CD4-positive, alpha-beta T cell treated with Interferon gamma for 1 hour (primary cell): ENCODE measurements around the gene TTC13.
"Not testable (repeated sequence)": the region's sequence is repeated elsewhere in the genome, so short reads cannot be mapped to it uniquely, and the experiment has no call there.

ENCODE experiments used
- DNase-seq: peaks from one replicate; pipeline ENCODE4 v3.0.0-alpha.2; 2020

TTC13 gene

DNA sequence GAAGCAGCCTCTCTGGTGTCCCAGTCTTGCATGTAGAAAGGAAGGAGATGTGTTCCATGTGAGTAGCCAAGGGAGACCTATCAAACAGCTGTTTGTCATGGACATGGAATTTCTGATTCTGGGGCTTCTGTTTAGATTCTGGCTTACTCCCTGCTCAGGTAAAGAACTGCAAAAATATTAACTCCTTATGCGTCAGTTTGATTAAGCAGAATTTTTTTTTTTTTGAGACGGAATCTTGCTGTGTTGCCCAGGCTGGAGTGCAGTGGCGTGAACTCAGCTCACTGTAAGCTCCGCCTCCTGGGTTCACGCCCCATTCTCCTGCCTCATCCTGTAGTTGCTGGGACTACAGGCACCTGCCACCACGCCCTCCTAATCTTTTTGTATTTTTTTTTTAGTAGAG lies 7.0 kb upstream of the TTC13 start:
- no peak for DNase-seq

DNA sequence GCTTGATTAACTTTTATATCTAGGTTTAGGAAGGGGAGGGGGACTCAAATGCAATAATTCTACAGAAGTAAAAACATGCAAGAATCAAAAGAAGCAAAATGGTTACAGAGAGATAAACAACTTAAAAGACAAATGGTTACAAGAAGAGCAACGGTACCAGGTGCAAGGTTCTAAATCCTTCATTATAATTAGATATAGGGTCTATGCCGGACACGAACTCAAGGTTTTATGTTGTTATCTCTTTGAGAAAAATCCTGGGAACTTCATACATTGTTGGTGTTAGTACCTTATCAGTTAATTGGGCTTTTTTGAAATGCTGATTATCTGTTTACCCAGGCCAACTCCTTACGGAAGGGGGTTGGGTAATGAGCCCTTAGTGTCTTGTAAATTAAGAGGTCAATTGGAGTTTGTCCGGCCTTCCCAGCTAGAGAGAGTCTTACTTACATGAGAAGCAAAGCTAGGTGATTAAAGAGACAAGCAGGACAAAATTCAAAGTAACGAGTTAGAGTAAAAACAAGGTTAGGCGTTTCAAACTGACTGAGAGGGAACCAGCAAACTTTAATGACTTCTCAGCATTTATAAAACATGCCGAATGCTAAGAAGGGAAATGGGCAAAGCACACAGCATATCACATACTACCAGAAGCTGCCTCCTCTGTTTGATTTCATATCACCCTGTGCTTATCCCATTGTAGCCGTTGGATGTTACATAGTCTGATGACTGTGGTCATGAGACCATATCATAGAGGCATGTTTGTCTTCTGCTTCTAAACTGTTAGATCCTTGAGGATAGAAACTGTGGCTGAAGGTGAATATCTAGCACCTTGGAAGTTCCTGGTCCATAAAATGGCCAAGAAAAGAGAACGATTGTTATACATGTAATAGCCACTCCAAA lies 6.2 kb upstream of the TTC13 start:
- not testable (repeated sequence) for DNase-seq

DNA sequence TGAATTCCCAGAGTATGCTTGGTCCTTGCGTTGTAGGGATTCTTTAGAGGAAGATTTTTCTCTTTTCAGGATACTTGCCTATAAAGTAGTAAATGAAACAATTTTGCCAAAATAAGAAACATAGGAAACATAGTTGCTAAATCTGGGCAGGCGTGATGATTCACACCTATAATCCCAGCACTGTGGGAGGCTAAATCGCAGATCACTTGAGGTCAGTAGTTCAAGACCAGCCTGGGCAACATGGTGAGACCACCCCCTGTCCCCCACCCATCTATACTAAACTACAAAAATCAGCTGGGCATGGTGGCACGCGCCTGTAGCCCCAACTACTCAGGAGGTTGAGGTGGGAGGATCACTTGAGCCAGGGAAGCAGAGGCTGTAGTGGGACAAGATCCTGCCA lies 5.2 kb upstream of the TTC13 start:
- no peak for DNase-seq

DNA sequence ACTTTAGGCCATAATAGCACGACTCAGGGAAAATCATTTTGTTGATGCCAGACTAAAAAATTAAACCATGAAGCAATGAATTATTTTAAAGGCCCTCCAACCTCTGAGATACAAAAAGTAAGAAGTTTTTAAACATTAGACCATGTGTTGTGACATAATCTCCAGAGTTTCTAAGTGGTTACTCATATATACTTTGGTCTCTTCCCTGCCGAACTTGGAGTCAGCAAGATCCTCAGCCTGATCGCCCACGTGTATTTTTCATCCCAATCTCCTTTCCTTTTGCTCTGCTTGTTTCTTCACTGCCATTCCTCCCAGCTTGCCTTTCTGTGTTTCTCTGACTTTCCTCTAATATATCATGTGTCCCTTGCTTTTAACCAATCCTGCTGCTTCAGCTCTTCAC lies 4.0 kb upstream of the TTC13 start:
- no peak for DNase-seq

DNA sequence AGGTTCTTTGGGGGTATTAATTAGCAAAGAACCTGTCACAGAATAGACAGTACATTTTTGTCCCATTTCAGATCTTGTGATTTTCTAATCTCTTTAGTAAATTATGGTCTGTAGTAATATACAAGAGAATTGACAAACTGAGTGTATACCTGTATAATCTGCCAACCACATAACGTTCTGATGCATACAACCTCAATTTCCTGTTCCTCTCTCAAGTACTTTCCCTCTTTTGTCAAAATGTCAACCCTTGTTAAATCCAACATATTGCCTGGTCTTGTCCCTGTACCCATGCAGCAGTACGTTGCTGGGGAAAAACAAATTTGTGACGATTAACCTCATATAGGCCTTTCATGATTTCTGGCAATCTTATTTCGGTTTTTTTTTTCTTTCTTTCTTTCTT lies 1.3 kb upstream of the TTC13 start:
- DNase-seq: no peak

DNA sequence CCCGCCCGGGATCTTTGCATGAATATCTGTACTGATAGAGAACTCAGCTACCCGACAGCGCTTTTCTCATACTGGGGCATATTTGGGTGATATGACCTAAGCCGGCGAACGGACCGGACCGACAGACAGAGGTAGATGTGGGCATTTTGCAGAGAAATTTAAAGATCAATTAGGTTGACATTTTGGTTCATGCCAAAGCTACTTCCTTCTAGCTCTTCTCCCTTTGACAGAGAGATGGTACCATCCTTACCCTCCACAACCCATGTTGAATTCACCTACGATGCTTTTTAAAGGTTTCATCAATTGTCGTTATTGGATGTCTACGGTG lies 692 bp upstream of the TTC13 start:
- DNase-seq: no peak

DNA sequence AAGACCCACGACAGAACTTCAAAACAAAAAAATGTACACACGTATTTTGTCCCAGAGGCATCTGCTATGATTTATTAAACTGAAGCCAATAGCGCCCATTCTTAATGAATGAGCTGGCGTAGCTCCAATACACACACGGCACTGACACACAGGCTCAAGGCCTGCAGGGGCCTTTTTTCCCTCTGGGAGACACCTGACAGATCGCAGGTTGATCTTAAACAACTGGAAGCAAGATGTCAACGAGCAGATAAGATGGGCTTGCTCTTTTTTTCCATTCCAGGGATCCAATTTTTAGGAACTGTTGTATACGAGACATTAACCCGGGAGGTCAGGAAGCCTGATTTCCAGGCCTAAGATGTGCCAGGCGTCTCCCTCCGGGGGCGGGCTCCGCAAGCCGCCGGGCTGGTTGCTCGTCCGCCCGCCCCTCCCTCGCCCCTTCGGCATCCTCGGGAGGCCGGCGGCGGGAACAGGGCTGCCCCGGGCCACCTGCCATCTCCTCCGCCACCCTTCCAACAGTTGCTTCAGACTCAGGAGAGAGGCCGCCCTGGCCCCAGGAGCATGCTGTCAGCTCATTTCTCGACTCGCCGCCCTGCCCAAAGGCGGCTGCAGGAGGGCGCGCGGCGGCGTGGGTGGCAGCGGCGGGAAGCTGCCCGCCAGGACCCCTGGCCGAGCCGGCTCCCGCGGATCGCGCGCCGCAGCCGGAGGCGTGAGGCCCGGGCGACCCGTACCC lies 735 bp downstream of the TTC13 start:
- no peak for DNase-seq

DNA sequence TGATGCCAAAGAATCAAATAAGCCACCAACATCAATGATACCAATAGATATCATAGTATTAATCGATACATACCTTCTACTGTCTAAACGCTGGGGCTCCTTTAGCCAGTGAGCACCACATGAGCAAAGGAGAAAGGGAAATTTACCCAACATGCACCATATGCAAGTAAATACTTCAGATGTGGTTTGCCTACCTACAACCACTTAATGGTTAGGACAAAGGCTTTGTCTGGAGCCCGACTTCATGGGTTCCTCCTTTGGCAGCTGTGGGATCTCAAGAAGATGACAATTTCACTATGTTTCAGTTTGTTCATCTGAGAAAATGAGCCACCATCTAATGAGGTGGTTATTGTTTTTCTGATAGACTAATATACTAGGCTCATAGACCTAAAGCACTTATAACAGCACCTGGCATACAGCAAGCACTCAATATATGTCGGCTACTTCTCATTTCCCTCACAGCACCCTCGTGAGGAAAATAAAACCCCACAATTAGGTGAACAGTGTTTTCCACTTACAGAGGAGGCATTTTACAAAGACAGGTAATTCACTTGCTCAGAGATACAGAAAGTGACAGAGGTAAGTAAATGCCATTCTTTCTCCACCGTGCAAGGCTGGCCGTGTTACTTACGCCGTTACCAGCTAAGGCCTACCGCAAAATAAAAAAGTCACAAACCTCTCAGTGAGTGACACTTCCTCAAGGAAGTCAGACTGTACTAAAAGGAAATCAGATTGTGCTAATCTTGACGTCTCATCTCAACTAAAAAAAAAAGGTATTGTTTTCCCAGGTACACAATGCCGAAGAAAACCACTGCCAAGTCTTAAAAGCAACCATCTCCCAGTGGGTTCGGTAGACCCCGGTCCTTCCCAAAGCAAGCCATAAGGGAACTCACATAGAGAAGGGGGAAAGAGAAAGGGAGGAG lies 1.6 kb downstream of the TTC13 start:
- peak; percentile 35 for DNase-seq

DNA sequence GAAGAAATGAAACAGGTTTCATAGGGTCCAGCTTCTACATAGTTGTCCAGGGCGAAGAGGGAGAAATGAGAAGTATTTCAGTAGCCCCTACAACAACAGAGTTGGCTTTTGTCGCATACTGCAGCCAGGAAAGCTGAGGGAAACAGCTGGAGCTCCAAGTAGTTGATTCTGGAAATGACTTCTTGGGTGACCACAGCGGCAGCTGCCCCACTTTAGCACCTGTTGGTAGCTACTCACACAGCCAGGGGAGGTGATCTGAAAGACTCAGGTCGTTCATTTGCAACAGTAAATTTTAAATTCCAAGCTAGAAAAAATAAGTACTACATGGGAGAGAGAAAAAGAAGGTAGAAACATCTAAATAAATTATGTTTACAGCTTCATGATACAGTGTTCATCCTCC lies 2.3 kb downstream of the TTC13 start:
- DNase-seq: no peak

DNA sequence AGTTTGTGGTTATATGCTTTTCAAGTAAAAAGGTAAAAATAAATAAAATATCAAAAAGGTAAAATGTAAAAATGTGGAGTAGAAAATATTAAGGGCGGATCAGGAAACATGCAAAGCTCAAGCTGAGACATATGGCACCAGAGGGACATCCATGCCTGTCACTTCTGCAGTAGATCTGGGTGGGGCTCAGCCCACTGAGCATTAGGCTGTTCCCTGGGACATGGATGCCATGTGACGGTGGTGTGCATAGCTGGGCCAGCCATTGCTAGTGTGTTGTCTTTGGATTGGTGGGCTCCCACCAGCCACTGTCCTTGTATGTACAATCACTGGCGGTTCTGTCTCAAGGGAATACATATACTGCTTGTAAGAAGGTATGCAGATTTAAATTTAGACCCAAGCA lies 3.0 kb downstream of the TTC13 start:
- no peak for DNase-seq

DNA sequence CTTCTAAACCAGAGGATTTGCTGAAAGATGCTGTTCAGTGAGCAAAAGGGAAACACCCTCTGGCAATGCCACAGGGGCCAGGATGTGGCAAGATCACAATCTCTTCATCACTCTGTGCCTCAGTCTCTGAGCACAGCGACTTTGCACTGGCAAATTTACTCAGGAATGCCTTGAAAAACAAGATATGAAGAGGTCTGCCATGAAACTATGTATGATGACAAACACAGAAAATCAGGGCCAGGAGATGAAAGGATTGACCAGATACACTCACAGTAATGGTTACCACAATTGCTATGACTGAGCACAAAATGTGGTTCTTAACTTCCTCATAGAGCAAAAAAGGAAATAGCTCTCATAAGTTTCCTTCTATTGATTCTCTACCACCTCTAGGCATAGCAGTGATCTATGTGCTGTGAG lies 5.8 kb downstream of the TTC13 start:
- peak; percentile 29 for DNase-seq

DNA sequence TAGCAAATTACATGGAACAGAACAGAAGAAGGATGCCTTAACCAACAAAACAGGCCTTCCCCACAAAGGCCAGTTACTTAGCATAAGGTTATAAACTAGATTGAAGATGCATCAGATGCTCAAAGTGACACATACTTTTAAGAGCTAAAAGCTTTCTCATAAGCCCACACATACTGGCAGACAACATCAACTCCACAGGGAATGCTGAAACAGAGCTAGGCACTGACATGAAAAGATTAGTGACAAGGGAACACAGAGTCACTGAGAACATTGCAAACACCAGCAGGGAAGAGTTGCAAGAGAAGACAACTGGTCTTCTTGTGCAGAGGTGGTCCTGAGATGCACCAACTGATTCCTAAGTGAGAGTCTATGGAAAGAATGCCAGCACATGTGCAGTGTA lies 6.9 kb downstream of the TTC13 start:
- DNase-seq: no peak

DNA sequence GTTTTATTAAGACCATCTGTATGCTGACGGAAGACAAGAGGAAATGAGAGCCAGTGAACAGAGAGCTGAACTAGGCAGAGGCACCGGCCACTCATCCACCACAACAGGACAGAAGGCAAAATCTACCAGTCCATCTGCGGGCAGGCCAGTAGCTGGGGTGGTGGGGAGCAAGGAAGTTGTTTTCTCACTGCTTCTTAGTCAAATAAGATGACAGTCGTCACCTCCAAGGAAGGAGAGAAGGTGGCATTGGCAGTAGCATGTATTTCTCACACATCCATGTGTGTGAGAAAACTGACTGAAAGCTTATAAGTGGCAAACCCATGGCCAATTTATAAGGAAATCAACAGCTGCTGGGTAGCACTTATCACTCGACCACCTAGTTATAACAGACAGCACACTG lies 8.2 kb downstream of the TTC13 start:
- no peak for DNase-seq

DNA sequence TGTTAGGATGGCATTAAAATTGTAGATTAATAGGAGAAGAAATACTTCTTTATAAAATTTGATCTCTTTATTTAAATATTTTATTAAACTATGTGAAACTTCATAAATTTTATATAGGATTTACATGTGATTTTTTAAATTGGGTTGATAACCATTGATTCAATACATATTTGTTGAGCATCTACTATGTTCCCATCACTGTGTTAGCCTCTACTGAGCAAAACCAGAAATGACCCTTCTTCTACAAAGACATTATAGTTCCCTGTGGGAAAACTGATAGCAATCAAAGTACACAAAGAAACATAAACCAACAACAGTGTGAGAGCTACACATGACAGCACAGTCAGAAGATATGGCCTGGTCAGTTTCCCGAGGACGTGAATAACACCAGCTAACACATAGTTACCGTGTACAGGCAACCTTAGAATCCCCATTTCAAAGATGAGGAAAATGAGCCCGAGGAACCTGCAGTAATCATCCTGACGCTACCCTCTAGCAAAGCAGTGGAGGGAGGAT lies 12.2 kb downstream of the TTC13 start:
- no peak for DNase-seq

DNA sequence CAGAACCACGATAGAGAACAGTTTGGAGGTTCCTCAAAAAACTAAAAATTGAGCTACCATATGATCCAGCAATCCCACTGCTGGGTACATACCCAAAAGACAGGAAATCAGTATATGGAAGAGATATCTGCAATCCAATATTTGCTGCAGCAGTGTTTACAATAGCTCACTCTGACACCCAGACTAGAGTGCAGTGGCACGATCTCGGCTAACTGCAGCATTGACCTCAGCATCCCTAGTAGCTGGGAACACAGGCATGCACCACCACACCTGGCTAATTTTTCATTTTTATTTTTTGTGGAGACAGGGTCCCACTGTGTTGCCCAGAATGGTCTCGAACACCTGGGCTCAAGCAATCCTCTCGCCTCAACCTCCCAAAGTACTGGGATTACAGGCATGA lies 13.1 kb downstream of the TTC13 start:
- no peak for DNase-seq

DNA sequence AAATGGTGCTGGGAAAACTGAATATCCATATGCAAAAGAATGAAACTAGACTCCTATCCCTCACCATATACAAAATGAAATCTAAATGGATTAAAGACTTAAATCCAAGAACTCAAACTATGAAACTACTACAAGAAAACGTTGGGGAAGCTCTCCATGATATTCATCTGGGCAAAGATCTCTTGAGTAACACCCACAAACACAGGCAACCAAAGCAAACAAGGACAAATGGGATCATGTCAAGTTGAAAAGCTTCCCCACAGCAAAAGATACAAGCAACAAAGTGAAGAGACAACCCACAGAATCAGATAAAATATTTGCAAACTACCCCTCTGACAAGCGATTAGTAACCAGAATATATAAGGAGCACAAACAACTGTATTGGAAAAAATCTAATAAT lies 13.8 kb downstream of the TTC13 start:
- no peak for DNase-seq

DNA sequence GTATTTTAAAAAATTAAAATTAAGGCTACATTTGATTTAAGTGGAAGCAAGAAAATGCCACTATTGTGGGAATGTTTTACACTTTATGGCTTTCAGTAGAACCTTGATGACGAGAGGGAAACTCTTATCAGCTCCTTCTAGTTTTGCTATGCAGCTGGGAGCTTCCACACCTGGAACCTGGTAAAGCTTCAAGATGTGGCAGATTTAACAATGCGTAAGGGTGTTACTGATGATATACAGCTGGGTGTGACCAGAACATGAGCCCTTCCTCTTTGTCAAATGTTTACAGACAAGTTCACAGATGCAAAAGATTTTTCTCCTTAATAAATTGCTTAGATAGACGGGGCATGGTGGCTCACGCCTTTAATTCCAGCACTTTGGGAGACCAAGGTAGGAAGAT lies 20.3 kb downstream of the TTC13 start:
- DNase-seq: no peak

DNA sequence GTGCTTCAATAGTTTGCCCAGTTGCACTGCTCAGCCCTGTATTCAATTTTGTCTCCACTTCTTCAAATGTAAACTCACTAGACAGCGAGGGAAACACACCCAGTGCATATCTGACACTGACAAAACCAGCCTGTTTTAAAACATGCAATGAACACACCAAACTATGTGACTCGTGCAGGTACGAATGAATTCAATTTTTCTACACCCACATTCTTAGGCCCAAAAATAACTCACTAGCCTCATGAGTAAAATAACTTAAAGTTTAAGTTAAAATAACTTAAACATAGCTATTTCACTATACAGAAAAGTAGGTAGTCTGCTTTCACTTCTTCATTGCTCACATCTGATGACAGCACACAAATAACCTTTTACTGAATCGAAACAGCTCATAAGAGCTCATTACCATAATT lies 21.1 kb downstream of the TTC13 start:
- no peak for DNase-seq

DNA sequence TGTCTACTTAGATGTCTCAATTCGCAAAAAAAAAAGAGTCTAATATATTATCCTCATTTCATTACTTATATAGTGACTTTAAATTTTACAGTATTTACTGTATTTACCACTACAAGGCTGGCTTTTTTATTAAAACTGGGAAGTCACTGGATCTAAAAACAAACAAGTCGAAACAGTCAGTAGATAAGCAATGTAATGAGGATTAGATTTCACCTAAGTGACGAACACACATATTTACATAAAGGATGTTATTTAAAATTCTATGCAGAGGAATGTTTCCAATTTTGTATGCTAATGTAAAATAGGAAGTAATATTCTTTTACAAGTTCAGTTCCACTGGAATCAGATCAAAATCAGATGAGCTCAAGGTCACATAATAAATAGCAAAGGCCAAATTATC lies 28.3 kb downstream of the TTC13 start:
- no peak for DNase-seq

DNA sequence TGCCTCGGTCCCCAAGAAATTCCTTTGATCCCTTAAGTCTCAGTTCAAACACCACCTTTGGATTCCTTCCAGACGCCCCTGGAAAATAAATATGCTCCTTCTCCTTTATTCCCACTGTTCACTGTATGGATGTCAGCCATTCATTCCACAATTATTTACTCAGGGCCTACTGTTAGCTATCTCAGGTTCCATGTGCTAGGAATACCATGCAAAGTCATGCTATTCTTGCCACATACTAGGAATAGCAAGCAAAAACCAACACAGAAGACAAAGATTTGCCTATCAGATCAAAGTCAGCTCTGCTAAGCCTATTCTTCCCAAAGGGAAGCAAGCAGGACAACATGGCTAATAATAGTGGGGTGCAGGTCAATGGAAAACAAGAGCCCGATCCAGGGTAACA lies 29.8 kb downstream of the TTC13 start:
- DNase-seq: no peak

DNA sequence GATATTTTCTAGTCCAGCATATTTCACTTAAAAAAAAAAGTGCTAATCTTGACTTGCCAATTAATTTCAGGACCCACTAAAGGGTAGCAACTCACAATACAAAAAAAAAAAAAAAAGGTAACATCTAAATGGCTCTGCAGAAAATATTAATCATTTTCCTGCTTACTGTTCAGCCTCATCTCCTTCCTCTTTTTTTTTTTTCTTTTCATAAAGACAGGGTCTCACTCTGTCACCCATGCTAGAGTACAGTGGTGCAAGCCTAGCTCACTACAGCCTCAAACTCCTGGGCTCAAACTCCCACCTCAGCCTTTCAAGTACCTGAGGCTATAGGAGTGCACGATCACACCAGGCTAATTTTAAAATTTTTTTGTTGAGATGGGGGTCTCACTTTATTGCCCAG lies 30.4 kb downstream of the TTC13 start:
- DNase-seq: no peak

DNA sequence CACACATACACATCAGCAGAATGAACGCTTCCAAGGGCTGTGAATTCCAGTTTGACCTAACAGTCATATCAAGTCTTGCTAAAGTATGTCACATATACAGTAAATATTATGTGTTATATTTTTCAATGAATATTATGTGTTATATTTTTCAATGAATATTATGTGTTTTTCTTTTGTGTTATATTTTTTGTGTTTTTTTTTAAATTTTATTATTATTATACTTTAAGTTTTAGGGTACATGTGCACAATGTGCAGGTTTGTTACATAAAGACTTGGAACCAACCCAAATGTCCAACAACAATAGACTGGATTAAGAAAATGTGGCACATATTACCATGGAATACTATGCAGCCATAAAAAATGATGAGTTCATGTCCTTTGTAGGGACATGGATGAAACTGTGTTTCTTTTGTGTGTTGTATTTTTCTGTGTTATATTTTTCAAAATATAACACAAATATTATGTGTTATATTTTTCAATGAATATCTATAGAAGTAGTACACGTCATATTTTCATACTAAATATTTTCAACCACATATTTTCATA lies 35.5 kb downstream of the TTC13 start:
- DNase-seq: no peak

DNA sequence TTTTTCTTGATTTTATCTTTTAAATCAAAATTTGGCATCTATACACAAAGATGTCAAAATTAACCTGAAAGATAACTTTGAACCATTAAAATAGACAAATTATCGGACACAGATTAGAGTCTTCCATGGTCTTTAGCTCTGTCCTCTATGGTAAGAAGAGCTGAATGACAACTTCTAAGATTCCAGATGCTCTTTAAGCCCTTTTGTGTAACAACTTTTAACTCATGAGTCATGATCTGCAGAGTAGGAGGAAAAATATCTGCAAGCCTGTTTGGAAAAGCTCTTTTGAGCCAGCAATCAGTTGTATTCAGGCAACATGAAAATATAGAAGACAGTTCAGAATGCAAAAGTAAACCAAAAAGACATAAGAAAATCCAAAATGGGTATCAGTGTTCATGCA lies 37.8 kb downstream of the TTC13 start:
- DNase-seq: no peak
